ENCODE results near the gene DDI1. TPM values are rescaled to one million over a fixed set of nuclear protein-coding genes. Genes with fewer than 3 reads are reported as not detected.

Gene DDI1
- total RNA-seq, 1 donor from 2014 or later, result not detected

GRCh38 chr11:104076455-104076854 lies 40.0 kb downstream of the DDI1 start:
- Mint-ChIP-seq H3K27ac (no peak overlapping the region), H3K4me1 (peaks cover 5% of the 10 kb centered on the region), H3K4me3 (no peak overlapping the region), H3K9me3 (peaks cover 4% of the 10 kb centered on the region), H3K36me3 (peaks cover 5% of the 10 kb centered on the region), H3K27me3 (ENCODE audit: low read depth) (no peaks in the 10 kb centered on the region)
- TF ChIP-seq, protein P1, sequence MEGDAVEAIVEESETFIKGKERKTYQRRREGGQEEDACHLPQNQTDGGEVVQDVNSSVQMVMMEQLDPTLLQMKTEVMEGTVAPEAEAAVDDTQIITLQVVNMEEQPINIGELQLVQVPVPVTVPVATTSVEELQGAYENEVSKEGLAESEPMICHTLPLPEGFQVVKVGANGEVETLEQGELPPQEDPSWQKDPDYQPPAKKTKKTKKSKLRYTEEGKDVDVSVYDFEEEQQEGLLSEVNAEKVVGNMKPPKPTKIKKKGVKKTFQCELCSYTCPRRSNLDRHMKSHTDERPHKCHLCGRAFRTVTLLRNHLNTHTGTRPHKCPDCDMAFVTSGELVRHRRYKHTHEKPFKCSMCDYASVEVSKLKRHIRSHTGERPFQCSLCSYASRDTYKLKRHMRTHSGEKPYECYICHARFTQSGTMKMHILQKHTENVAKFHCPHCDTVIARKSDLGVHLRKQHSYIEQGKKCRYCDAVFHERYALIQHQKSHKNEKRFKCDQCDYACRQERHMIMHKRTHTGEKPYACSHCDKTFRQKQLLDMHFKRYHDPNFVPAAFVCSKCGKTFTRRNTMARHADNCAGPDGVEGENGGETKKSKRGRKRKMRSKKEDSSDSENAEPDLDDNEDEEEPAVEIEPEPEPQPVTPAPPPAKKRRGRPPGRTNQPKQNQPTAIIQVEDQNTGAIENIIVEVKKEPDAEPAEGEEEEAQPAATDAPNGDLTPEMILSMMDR (IDR thresholded peaks at IDR 0.05; ENCODE audit: unreplicated experiment), result no peak
- no peak for DNase-seq (ENCODE audit: low spot score in 2 of 2, unreplicated experiment in 2 of 2)

DNA sequence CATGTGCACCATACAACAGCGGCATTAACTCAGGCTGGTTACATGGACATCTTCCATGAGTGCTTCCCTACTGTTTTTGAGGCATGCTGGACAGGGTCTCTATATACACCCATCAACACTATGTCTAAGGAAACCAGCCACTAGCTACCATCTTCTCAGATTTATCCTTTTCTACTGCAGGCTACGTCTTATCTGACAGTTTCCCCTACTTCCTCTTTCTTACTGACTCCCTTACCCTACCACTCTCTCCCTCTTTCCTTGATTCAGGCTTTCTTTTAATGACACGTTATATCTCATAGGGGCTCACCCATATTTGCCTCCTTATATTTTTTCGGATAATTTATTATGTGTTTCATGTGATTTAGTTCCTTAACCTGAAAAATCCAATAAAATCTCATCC lies 41.8 kb downstream of the DDI1 start:
- no peaks in the 10 kb centered on the region for H3K27me3 Mint-ChIP-seq (ENCODE audit: low read depth)
- H3K4me3 Mint-ChIP-seq, result no peak overlapping the region
- peaks cover 4% of the 10 kb centered on the region for H3K9me3 Mint-ChIP-seq
- TF ChIP-seq, protein P1 (IDR thresholded peaks at IDR 0.05; ENCODE audit: unreplicated experiment), result no peak
- H3K27ac Mint-ChIP-seq, result no peak overlapping the region
- no peak for DNase-seq (ENCODE audit: low spot score in 2 of 2, unreplicated experiment in 2 of 2)
- H3K4me1 Mint-ChIP-seq, result peaks cover 5% of the 10 kb centered on the region
- peaks cover 5% of the 10 kb centered on the region for H3K36me3 Mint-ChIP-seq

DNA sequence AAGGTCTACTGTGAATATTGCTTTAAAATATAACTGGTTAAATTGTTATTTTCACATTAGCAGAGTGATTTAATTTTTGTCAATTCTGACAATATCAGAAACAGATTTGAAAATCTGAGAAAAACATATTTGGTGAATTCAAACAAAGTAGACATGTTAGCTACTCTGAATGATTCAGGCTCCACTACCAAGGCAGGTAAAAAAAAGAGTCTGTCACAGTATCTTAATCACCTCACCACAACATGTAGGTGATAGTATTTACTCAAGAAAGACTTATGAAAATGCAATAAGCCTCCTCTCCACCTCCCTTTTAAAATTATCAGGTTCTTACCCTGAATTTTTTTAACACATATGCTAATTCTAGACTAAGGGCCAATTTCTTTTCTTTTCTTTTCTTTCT lies 42.6 kb downstream of the DDI1 start:
- Mint-ChIP-seq H3K27ac (no peak overlapping the region), H3K4me3 (no peak overlapping the region), H3K36me3 (peaks cover 5% of the 10 kb centered on the region), H3K27me3 (ENCODE audit: low read depth) (no peaks in the 10 kb centered on the region), H3K4me1 (peaks cover 5% of the 10 kb centered on the region), H3K9me3 (peaks cover 4% of the 10 kb centered on the region)
- TF ChIP-seq, protein P1 (IDR thresholded peaks at IDR 0.05; ENCODE audit: unreplicated experiment), result no peak
- DNase-seq (ENCODE audit: low spot score in 2 of 2, unreplicated experiment in 2 of 2), result no peak

DNA sequence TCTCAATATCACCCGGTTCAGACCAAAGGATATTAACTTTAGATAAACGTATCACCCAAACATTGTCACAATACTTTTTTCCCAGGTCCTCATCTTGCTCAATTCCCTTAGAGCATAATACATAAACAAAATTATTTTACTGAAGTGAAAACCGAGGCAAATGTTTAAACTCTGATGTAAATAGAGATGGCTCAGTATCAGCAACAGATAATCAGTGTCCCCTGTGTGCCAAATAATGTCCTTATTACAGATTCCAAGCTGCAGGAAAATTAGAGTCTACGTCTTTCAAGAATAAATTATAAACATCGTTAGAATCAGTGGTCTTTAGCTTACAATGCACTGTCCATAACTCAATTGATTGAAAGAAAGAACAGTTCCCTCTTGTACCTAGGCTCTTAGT lies 50.2 kb downstream of the DDI1 start:
- H3K4me3 Mint-ChIP-seq, result no peak overlapping the region
- TF ChIP-seq, protein P1 (IDR thresholded peaks at IDR 0.05; ENCODE audit: unreplicated experiment), result no peak
- H3K36me3 Mint-ChIP-seq, result no peaks in the 10 kb centered on the region
- DNase-seq (ENCODE audit: low spot score in 2 of 2, unreplicated experiment in 2 of 2), result no peak
- no peaks in the 10 kb centered on the region for H3K9me3 Mint-ChIP-seq
- no peaks in the 10 kb centered on the region for H3K27me3 Mint-ChIP-seq (ENCODE audit: low read depth)
- peaks cover 5% of the 10 kb centered on the region for H3K4me1 Mint-ChIP-seq
- no peak overlapping the region for H3K27ac Mint-ChIP-seq

Other genes starting within 250 kb of the DDI1 start
- gene PDGFD, start 127.5 kb downstream of the DDI1 start, total RNA-seq, result 28.0 to 32.2 TPM (median 29.1 TPM) in 3 replicates